ENCODE measurements around the gene GATB. TPM values are rescaled to one million over a fixed set of nuclear protein-coding genes. Genes with fewer than 3 reads are reported as not detected.

GATB gene
- total and polyA plus RNA-seq, 2 donors (not counting 1 experiment from before 2014, with no cell fraction given): 11.6 to 19.2 TPM

DNA sequence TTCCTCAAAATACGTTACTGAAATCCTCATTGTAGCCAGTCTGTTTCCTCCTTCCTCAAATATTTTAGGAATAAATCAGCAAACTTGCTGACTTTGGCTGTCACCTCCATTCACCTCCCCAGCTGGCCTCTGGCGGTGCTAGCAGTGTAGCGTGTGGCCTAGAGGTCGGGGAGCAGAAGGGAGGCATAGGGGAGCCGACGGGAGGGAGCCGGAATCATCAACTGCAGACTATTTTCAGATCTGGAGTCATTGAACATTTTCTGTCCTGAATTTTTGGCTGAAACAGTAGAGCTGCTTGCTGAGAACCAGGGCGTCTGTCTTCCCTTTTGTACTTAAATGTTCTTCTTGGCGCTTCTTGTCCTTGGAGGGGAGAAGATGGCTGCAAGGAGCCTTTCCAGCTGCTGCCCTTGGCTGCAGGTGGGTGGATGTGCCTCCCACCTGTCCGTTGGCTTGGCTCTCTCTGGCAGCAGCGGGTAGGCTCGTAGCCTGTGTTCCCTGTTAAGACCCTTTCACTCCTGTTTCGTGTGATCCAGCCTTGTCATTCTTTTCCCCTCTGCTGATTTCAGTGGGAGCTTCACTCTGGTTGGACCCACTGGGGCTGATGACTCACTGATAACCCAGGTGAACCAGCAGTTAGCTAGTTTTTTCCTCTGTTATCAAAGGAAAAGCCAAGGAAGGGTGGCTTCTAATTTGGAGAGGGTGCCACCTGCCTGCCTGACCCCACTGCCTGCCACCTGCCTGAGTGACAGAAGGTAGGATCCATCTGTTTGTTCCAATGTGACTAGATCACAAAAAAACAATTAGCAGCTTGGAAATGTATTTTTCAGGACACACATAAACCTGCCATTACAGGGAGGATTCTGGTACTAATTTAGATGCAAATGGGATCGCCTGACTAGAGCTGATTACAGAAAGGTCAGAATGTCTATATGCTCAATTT, 135.9 kb downstream of the GATB start:
- peaks cover 23% of the 10 kb centered on the region for H3K27me3 Mint-ChIP-seq
- no peak overlapping the region for H3K4me3 Mint-ChIP-seq
- Histone ChIP-seq H3K27ac (ENCODE audit: low read length in 2 of 2) (no peak overlapping the region), H3K36me3 (replicated peaks in 1 of 2; ENCODE audit: control extremely low read depth in 1 of 2, control insufficient read depth in 1 of 2, extremely low read depth in 1 of 2, insufficient read depth in 2 of 2, low read length in 1 of 2) (no peaks in the 10 kb centered on the region), H3K4me1 (ENCODE audit: control insufficient read depth in 2 of 2, insufficient read depth in 2 of 2, low read length in 2 of 2) (no peaks in the 10 kb centered on the region), H3K4me3 (ENCODE audit: control extremely low read depth in 1 of 5, extremely low read depth in 1 of 5, insufficient read depth in 1 of 5, low read depth in 2 of 5, low read length in 4 of 5) (no peak overlapping the region), H3K4me2 (replicated peaks; ENCODE audit: low read depth, low read length, poor library complexity, severe bottlenecking) (no peak overlapping the region), H3K9me3 (ENCODE audit: control extremely low read depth in 1 of 3, control insufficient read depth in 2 of 3, insufficient read depth in 1 of 3, low read length in 2 of 3) (no peaks in the 10 kb centered on the region), H4K20me1 (ENCODE audit: control insufficient read depth, insufficient read depth, low read length, poor library complexity, severe bottlenecking) (no peaks in the 10 kb centered on the region), H3K9ac (ENCODE audit: low read length) (no peak overlapping the region), H3K79me2 (ENCODE audit: control insufficient read depth, insufficient read depth, low read length) (no peaks in the 10 kb centered on the region), H3K27me3 (replicated peaks in 1 of 4; ENCODE audit: control extremely low read depth in 1 of 4, control insufficient read depth in 3 of 4, insufficient read depth in 4 of 4, low read length in 3 of 4) (peaks cover 0 to 2% (median 0%) of the 10 kb centered on the region in 4 experiments), H2AFZ (ENCODE audit: insufficient read depth, low read depth, low read length, poor library complexity, severe bottlenecking) (no peak overlapping the region)
- H3K4me1 Mint-ChIP-seq: no peaks in the 10 kb centered on the region
- DNase-seq (no peak), ATAC-seq (ENCODE audit: low read depth) (no peak)
- no peak for TF ChIP-seq EZH2 (IDR thresholded peaks at IDR 0.05; ENCODE audit: borderline replicate concordance, insufficient read depth, low read depth, low read length, poor library complexity, severe bottlenecking)
- TF ChIP-seq, protein P1, sequence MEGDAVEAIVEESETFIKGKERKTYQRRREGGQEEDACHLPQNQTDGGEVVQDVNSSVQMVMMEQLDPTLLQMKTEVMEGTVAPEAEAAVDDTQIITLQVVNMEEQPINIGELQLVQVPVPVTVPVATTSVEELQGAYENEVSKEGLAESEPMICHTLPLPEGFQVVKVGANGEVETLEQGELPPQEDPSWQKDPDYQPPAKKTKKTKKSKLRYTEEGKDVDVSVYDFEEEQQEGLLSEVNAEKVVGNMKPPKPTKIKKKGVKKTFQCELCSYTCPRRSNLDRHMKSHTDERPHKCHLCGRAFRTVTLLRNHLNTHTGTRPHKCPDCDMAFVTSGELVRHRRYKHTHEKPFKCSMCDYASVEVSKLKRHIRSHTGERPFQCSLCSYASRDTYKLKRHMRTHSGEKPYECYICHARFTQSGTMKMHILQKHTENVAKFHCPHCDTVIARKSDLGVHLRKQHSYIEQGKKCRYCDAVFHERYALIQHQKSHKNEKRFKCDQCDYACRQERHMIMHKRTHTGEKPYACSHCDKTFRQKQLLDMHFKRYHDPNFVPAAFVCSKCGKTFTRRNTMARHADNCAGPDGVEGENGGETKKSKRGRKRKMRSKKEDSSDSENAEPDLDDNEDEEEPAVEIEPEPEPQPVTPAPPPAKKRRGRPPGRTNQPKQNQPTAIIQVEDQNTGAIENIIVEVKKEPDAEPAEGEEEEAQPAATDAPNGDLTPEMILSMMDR (IDR thresholded peaks at IDR 0.05): no peak
- H3K27ac Mint-ChIP-seq: no peak overlapping the region
- H3K9me3 Mint-ChIP-seq (ENCODE audit: insufficient read depth): no peaks in the 10 kb centered on the region
- 91% methylated on average over 12 of the region's 14 CpGs for WGBS (ENCODE audit: insufficient coverage)
- CTCF ChIA-PET: no interaction called here
- POLR2A ChIA-PET: no interaction called here
- intact Hi-C loops (cut with micrococcal nuclease): no loop called here
